M059J (cell line): Measurements from ENCODE around the gene PFKL. TPM values are rescaled to one million over a fixed set of nuclear protein-coding genes. Genes with fewer than 3 reads are reported as not detected.
A peak's percentile ranks its signal among the peaks of the same experiment; 100 is the strongest.
"Not testable (repeated sequence)": the region's sequence is repeated elsewhere in the genome, so short reads cannot be mapped to it uniquely, and the experiment has no call there.

Source experiments
- DNase-seq: peaks from one replicate; pipeline ENCODE4 v3.0.0-alpha.2; 2012; ENCODE audit warnings: low read depth
- total RNA-seq: library from RNA; depleted of rRNA; stranded (reverse); fragments of >200 nt; shearing (Covaris generic); gene quantifications from 2 replicates; pipeline ENCODE4 v1.2.3, GENCODE V29; 2014

Gene PFKL
- total RNA-seq, 1 experiment from 2014 or later, result 226 TPM

DNA sequence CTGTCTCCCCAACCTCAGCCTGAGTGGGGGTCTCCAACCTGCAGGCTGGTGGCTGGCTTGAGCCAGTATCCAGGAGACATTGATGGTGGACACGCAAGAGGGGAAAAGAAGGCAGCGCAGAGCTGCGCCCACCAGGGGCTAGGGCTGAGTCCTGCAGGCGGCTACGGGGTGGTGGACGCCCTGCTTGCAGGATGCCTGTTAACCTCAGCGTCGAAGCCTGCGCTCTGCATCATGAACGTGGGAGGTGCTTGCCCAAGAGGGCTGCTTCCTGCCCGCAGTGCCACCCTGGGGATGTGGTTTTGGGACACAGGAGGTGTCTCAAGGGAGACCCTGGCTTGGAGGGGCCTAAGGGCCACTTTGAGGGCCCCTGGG lies 27.7 kb downstream of the PFKL start:
- DNase-seq, result no peak

DNA sequence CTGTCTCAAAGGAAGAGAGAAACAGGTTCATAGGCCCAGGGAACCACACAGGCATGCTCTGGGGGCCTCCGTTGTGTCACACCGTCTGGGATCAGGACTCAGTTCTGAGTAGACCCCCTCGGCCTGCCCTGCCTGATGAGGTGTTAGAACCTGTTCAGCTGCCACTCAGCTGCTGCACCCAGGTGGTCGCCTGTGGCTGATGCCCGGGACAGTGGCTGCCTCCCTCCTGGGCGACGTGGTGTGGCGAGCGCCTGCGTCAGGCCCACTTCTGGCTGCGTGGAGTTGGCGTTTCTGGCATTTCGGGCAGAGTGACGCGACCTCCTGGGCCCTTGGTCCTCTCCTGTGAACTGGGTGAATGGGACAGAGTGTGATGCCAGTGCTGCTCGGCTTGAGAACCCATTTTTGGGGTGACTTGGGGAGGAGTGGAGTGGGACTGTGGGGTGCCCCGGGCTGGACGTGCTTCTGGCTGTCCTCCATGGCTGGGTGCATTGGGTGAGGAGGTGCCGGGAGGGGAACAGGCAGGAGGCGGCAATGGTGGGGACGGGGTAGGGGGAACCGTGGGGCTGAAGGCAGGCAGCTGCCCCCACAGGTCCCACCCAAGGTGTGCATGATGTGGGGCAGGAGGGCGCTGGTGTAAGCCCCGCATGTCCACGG lies 28.5 kb downstream of the PFKL start:
- no peak for DNase-seq

DNA sequence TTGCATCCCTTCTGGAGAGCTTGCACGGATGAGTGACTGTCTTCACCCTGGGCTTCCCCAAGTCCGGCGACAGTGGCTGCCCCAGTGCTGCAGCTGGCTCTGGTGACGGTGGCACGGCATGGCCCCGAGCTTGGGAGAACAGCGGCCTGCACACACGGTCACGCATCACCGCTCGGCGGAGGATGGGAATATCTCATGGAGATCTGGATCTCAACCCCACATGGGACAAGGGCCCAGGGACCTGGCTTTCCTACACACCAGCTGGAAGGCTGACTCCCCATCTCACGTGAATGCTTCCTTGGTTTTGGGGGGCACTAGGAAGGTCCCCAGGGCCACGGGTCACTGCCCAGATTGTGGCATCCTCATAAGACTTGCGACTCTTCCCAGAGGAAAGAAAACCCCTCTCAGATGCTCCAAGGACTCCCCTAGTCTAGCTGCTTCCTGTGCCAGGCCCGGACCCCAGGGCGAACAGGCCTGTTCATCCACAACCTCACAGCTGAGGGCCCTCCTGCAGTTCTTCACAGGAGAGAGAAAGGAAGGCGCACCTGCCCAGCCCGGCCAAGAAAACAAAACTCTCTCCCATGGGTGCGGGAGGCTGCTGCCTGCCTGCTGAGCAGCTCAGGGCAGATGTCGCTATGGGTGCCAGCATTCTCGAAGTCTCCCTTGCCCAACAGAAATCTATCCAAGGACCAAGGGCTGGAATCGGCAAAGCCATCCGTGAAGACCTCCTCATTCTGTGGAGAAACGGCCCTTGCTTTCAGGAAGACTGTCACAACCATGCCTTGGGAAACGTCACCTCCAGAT lies 29.4 kb downstream of the PFKL start:
- peak; percentile 26 for DNase-seq

DNA sequence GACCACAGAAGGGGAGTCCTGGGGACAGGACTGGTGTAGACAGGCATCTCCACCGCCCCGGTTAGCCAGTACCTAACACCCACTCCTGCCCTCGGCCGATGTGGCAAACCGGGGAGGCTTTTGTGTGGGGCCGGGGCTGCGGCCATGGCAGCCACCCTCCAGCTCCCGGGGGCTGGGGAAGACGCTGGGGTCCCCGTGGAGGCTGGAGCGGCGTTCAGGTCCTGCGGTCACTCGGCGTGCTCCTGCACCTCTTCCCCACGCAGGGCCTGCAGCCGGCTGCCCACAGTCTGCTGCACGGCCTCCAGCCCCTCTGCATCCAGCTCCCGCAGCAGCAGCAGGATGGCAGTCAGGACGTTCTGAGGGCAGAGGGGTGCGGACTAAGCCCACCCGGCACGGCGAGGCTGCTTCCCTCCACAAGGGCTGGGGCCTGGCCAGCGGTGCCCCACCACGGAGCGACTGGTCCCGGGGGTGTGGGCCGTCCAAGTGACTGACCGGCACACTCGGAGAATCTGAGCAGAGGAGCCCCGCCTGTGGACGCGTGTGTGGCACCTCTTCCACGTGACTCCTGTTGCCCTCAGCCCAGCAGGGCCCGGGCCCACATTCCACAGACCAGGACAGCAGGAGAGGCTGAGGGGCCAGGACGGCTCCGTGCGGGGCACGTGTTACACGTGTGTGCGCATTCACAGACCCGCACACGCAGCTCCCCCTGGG lies 30.3 kb downstream of the PFKL start:
- DNase-seq, result no peak

DNA sequence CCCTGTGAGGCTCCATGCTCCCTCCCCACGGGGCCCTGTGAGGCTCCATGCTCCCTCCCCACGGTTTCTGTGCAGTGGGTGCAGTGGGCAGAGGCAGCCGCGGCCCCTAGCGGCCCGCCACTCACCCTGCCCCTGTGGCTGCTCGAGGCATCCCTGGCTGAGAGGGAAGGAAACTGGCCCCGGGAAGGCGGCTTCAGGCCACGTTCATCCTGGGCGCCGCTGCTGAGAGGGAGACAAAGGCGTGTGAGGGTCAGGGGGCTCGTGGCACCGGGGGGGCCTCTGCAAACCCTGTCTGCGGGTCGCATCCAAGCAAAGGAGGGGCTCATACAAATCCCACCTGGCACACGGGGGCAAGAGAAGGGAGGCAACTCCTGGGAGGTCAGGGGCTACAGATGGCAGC lies 30.8 kb downstream of the PFKL start:
- DNase-seq, result no peak

DNA sequence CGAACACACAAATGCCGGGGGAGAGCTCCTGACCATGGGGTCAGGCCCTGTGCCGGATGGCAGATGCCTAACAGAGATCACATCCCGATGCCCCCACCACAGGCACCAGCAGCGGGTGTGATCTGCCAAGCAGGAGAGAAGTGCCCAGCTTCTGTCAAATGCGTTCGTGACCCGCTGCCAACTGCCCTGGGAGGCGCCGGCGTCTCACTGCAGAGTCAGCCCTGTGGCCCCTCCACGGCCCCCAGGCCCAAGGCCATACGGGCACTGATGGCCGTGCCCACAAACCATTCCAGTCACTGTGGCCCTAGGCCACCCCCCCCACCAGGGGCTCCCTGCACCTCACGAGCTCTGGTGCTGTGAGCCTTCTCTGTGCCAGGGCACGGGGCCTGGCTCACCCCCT lies 31.4 kb downstream of the PFKL start:
- DNase-seq, result no peak

DNA sequence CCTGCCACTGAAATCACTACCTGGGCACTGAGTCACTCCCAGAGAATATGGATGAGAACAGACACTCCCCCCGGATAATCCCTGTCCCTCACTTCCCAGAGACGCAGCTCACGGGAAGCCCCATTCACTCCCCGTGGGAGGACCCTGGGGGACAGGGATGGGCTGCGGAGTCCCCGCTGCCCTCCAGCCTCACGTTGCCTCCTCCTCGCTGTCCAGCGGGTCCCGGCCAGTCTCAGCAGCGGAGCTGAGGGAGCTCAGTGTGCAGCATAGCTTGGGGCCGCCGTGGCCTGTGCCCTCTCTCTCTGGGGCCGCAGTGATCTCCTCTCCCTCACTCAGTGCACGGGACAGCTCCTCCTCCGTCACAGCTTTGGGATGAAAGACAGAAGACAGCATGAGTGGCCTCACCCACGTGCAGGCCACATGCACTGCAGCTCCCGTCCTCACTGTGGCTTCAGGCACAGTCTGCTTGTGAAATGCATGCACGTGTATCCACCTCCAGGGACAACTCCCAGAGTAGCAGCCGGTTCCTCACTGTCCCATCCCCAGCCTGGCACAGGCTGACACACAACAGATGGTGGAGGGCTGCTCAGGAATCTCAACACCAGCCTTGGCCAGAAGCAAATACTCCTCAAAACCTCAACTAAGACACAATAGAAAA lies 31.9 kb downstream of the PFKL start:
- no peak for DNase-seq

DNA sequence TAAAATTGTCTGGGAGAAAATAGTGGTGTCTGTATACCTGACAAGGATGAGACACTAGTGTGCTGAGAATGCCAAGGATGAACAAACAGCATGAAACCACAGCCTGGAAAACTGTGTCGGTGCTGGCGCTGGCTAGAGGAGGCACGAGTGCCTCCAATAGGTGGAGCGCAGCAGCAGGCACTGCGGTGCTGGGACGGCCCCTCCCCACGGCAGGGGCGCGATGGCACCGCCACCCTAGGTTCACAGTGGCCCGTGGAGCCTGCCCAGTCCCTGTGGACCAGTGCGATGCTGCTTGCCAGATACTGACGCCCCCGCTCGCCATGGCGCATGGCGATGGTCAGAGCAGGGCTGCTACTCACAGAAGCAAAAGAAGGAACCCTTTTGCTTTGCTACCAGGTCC lies 32.5 kb downstream of the PFKL start:
- DNase-seq, result no peak

DNA sequence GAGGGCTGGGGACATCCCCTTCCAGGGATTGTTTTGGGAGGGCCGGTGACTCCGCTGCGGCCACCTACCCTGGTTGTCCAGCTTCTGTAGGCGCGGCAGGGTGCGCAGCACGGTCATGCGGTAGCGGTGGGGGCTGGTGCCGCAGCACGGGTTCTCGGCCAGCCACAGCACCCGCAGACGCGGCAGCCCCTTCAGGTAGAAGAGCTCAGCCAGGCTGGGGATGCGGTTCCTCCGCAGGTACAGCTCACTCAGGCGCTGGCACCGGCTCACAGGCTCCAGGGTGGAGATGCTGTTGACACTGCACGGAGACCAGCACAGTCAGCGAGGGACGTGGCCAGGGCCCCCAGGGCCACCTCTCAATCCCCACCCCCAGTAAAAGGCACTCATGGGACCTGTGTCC lies 33.1 kb downstream of the PFKL start:
- DNase-seq, result no peak

DNA sequence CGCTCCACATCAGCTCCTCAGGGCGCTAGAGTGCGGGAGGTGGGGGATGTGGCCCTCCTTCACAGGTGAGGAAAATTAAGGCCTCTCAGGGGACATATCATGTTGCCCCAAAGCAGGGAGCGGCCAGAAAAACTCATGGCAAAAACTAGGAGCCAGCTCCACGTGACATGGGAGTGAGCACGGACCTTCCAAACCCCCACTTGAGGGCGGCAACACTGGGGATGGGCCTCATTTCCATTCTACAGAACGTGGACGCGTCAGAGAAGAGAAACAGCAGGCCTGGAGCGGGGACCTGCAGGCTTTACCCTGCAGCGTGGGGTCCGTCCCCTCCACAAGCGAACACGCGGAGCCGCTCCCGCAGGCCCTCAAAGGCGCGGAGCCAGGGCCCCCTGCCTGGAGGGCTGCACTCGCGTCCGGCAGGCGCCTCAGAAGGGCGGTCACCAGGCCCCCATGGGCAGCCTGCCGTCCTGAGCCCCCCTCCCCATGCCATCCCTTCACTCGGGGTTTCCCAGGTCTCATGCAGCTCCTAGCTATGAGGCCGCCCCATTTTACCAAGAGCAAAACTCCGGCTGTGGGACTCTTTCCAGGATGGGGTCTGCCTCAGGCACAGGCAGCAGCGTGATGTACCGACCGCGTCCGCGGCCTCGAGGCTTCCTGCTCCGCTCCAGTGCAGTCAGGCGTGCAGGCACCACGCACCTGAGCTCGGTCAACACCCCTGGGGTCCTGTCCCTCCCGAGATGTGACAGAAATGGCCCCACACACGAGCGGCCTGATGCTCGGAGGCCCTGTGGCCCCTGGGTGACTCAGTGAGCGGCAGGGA lies 33.9 kb downstream of the PFKL start:
- no peak for DNase-seq

DNA sequence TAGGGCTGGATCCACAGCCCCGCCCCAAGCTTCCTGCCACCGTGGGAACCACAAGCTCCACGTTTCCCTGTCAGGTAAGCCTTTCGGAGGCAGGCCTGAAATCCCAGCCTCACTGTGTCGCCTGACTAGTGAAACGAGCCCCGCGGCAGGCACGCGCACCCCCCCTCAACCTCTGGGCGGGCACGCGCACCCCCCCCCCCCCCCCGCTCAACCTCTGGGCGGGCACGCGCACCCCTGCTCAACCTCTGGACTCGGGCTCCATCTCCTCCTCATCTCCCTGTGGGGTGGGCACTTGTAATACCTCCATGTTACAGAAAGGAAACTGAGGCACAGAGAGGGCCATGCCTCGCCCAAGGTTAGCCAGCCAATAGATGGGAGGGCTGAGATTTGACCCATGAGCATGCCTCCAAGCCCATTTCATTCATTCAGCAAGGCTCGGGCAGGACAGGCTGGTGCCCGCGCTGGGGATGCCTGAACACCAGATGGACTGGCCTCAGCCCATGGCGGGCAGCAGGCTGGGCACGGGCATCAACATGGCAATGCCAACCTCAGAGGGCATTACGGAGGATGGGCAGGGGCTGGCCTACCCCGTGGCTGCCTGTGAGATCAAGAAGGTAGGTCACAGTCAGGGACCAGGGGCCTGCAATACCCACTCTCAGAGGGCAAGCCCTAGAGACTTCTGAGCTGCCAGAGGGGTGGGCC lies 34.6 kb downstream of the PFKL start:
- DNase-seq, result no peak

DNA sequence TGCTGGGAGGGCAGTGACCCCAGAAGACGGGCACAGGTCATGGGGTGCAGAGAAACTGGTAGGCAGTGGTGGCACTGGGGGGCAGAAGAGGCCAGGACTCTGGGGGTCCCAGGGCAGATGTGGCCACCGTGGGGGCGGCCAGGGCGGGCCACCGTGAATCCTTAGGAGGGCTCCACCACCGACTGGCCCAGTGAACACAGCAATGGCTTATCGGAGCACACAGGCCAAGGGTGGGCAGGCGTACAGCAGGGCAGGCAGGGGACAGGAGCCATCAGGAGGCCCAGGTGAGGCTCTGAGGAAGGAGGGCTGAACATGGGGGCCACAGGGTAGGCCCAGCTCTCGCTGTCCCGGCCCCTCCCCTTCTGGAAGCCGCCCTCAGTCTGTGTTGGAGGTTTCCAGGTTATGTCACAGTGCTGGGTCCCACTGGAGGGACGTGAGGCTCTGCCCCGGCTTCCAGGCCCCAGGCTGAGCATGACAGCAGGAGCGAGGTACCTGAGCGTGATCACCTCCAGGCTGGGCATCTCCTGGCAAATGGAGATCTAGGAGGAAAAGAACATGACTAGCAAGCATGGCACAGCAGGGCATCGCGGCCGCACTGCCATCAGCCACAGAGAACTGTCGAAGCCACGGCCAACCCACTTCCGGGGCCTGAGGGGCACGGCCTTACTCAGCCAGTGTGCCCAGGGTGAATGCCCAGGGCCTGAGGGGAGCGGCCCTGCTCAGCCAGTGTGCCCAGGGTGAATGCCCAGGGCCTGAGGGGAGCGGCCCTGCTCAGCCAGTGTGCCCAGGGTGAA lies 35.6 kb downstream of the PFKL start:
- DNase-seq, result no peak

DNA sequence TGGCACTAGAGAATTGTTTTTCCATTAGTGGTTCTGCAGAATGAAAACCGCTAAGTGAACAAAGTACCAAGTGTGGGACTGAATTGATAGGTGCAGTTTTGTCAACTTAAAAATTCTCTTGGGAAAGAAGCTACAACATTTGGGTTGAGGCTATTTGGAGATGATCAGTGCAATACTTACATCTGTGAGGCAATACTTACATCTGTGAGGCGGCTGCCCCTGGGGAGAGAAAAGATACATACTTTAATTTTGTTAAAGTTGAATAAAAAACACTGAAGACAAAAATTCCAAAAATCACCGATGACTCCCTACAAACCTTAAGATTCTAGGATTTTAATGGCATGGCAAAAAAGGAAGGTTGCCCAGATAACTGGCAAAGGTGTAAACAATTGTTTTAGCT lies 37.6 kb downstream of the PFKL start:
- no peak for DNase-seq

DNA sequence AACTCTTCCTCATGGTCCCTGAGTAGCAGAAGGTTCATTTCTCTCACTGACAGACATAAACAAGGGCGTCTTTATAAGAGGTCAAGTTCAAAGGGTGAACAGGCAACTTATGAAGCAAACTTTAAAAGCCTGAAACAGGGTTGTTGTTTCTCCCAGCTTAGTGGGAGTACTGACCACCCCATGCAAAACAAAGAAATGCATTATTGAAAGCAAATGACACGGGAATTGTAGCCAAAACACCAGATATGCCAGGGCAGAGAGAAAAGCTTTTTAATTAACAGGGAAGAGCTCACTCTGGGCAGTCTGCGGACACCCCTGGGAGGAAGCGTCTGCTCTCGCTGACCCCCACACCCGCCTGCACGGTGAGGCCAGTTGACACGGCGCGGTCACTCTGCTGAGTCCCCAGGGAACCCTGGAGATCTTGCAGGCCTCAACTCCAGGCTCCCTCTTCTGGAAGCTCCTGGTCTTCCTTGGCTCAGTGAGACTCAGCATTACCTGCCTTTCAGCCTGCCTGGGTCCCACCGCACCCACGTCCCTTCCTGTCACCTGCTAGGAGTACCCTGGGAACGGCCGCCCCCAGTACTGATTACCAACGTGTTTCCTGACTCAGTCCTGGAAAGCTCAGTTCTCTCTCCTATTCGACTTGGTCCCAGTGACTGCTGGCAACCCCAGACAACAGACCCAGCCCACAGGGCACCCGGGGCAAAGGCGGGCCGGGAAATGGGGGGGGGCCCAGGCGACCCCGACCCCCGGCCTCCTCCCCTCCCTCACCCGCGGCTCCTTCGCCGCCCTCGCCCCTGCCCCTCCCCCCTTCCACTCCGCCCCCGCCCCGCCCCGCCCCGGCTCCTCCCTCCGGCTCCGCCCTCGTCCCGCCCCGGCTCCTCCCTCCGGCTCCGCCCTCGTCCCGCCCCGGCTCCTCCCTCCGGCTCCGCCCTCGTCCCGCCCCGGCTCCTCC lies 38.4 kb downstream of the PFKL start:
- peak; percentile 57 for DNase-seq

DNA sequence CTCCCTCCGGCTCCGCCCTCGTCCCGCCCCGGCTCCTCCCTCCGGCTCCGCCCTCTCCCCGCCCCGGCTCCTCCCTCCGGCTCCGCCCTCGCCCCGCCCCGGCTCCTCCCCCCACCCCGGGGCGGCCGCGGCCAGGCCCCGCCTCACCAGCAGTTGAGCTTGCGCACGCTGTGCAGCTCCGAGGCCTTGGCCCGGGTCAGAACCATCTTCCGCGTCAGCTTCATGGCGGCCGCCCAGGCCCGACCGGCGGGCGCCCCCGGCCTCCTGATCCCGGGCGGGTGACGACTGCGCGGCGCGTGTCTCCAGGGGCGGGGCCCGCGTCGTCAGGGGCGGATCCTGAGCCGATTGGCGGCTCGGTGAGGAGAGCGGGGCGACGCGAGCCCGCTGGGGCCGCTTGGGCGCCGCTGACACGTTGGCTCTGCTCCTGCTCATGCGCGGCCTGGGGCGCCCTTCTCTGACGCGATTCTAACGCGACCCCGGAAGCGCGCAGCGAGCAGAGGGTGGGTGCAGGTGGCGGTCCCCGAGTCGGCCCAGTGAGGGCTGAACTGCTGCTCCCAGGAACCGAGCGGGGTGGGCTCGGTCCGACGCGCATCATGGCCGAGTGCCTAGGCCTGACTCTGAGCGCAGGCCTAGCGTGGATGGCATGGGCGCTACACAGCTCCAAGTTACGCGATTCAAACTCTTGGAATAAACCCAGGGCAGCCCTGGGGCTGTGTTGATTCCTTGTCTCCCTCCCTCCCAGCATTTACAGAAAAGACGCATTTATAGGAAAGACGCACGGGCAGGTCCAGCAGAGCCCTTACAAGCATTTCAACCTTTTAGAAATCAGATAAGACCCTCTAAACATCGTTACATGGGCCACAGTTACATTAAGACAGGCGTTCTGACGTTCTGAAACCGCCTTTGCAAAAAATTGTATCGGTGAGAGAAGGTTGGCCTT lies 39.4 kb downstream of the PFKL start, which contains the start of gene CFAP410:
TSS of gene CFAP410 (minus strand) at position 420 of the 940 bp plus-strand sequence. CDS start at position 224, 196 bp downstream.
- peak; percentile 93 for DNase-seq

DNA sequence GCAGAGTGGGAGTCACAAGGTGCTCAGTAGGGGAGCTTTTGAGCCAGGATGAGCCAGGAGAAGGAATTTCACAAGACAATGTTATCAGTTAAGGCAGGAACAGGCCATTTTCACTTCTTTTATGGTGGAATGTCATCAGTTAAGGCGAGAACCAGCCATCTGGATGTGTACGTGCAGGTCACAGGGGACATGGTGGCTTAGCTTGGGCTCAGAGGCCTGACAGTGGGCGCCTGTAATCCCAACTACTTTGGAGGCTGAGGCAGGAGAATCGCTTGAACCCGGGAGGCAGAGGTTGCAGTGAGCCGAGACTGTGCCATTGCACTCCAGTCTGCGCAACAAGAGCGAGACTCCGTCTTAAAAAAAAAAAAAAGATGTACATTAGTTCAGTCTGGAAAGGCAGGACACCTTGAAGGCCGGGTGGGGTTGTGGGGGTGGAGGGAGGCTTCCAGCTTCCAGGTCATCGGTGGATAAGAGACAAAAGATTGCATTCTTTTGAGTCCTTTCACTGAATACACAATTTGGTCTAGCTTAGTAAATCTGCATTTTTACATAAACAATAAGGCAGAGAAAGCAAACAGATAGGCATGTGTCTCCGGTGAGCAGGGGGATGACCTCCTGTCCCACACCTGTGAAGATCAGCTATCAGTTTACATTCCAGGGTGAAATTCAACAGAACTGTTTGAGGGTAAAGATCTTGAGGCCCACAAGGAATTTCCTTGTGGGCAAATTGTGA lies 42.0 kb downstream of the PFKL start:
- DNase-seq, result not testable (repeated sequence)

DNA sequence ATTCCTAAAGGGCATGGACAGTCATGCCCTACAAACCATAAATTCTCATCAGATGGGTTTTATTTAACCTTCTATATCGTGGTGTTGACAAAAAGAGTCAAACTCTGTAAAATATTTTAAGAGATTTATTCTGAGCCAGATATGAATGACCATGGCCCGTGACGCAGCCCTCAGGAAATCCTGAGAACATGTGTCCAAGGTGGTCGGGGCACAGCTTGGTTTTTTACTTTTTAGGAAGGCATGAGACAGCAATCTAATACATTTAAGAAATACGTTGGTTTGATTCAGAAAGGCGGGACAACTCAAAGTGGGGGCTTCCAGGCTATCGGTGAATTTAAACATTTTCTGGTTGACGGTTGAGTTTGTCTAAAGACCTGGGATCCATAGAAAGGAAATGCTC lies 43.1 kb downstream of the PFKL start:
- DNase-seq, result not testable (repeated sequence)
